ENCODE results near the gene KCND3. TPM values are rescaled to one million over a fixed set of nuclear protein-coding genes. Genes with fewer than 3 reads are reported as not detected.

Gene KCND3
- polyA plus RNA-seq, 1 donor from 2014 or later = 7.8 TPM

GRCh38 chr1:111738133-111738435 lies 251.4 kb downstream of the KCND3 start:
- no peak overlapping the region for H3K27ac ChIP-seq (ENCODE audit: low read length)
- no peaks in the 10 kb centered on the region for H4K20me1 ChIP-seq (ENCODE audit: insufficient read depth)
- no peaks in the 10 kb centered on the region for H3K36me3 ChIP-seq (ENCODE audit: insufficient read depth, low read length)
- TF ChIP-seq EP300 (conservative IDR thresholded peaks at IDR 0.05; ENCODE audit: poor library complexity, severe bottlenecking) = no peak
- H3K4me2 ChIP-seq (ENCODE audit: low read length) = no peak overlapping the region
- peak overlapping the region; percentile 86 for H3K4me3 ChIP-seq (ENCODE audit: low read length)
- H3K9me3 ChIP-seq (ENCODE audit: low read length) = no peaks in the 10 kb centered on the region
- no peaks in the 10 kb centered on the region for H3F3A ChIP-seq (ENCODE audit: insufficient read depth, low read length, poor library complexity, severe bottlenecking)
- no peak overlapping the region for H2AFZ ChIP-seq (ENCODE audit: low read depth, low read length)
- peak overlapping the region; percentile 73 for H3K9ac ChIP-seq (ENCODE audit: low read length)
- H3K9me2 ChIP-seq (ENCODE audit: insufficient read depth, low read length) = no peaks in the 10 kb centered on the region
- peaks cover 3% of the 10 kb centered on the region for H3K27me3 ChIP-seq (ENCODE audit: insufficient read depth, low read depth, low read length)
- H3K79me2 ChIP-seq (replicated peaks; ENCODE audit: insufficient read depth, low read length) = no peaks in the 10 kb centered on the region

DNA sequence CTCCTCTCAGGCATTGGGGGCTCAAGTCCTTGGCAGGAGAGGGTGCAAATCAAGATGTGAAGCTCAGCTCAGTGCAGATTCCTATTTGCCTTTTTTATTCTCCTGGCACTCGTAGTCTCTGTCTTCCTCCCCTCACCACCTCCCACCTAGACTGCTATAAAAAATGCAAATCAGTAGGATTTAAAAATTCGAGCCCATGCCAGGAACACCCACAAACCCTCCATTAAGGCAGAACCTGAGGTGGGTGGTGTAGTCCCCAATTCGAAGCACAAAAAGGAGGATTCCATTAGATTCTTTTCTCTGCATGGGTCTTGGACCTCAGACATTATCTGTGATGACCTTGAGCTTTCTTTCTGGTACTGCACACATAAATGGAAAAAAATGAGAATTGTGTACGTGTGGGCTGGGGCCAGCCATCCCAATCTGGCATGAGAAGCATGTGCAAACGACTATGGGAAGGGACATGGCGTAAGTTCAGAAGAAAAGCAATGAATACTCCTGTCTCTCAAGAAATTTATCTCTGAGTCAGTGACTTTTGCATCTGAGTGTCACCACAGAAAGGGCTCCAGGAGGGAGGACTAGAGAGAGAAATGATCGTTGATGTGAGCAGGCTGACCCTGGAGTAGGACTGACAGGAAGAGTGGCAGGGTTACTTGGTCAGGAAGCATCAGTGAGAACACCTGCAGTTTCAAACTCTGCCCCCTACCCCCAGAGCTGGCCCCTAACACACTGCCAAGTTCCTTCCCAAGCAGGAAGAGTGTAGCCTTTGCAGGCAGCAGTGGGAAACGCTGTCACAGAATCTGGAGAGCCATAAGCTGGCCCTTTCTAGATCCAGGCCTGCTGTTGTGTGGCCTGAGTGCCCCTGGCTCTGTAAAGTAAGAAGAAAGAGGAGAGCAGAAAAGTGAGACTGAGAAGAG lies 252.0 kb downstream of the KCND3 start:
- Histone ChIP-seq H3K79me2 (replicated peaks; ENCODE audit: insufficient read depth, low read length) (no peaks in the 10 kb centered on the region), H2AFZ (ENCODE audit: low read depth, low read length) (no peak overlapping the region), H3F3A (ENCODE audit: insufficient read depth, low read length, poor library complexity, severe bottlenecking) (no peaks in the 10 kb centered on the region), H3K36me3 (ENCODE audit: insufficient read depth, low read length) (no peaks in the 10 kb centered on the region), H3K9me3 (ENCODE audit: low read length) (no peaks in the 10 kb centered on the region), H3K27ac (ENCODE audit: low read length) (no peak overlapping the region), H3K9ac (ENCODE audit: low read length) (peak overlapping the region; percentile 73), H3K27me3 (ENCODE audit: insufficient read depth, low read depth, low read length) (peaks cover 3% of the 10 kb centered on the region), H3K4me3 (ENCODE audit: low read length) (peak overlapping the region; percentile 86), H3K9me2 (ENCODE audit: insufficient read depth, low read length) (no peaks in the 10 kb centered on the region), H4K20me1 (ENCODE audit: insufficient read depth) (no peaks in the 10 kb centered on the region), H3K4me2 (ENCODE audit: low read length) (no peak overlapping the region)
- TF ChIP-seq CTCF (IDR thresholded peaks at IDR 0.05; ENCODE audit: poor library complexity, severe bottlenecking) (no peak), EZH2 (IDR thresholded peaks at IDR 0.05; ENCODE audit: borderline replicate concordance, insufficient read depth, low read length, poor library complexity, severe bottlenecking) (no peak), REST (IDR thresholded peaks at IDR 0.05; ENCODE audit: borderline replicate concordance) (no peak), RAD21 (conservative IDR thresholded peaks at IDR 0.05) (no peak), MXI1 (conservative IDR thresholded peaks at IDR 0.05; ENCODE audit: poor library complexity, severe bottlenecking) (no peak), TAF1 (IDR thresholded peaks at IDR 0.05; ENCODE audit: low read depth) (no peak), SMC3 (conservative IDR thresholded peaks at IDR 0.05; ENCODE audit: poor library complexity) (no peak), POLR2AphosphoS5 (IDR thresholded peaks at IDR 0.05) (no peak), EP300 (conservative IDR thresholded peaks at IDR 0.05; ENCODE audit: poor library complexity, severe bottlenecking) (no peak)
